T-helper 17 cell (primary cell): Measurements from ENCODE around the gene CMTM5. TPM values are rescaled to one million over a fixed set of nuclear protein-coding genes. Genes with fewer than 3 reads are reported as not detected.
"Not testable (repeated sequence)": the region's sequence is repeated elsewhere in the genome, so short reads cannot be mapped to it uniquely, and the experiment has no call there.

Source experiments
- ATAC-seq: fragments of 150-1000 bp; cut with Tn5 transposase; 2 replicates; pipeline ENCODE4 v1.10.0; 2021; ENCODE audit warnings: mild to moderate bottlenecking, moderate library complexity
- DNase-seq, 3 donors: peaks; one replicate each; pipeline versions ENCODE4 v3.0.0 to v3.0.0-alpha.2; 2020 to 2021
- H3K9me3 ChIP-seq: one replicate; pipeline ENCODE4 v1.7.0; 2013; ENCODE audit warnings: low read length, mild to moderate bottlenecking; ENCODE audit not compliant: control insufficient read depth, poor library complexity, severe bottlenecking
- H3K27ac Mint-ChIP-seq: one replicate; pipeline ENCODE4 v1.8.0; 2022; ENCODE audit warnings: mild to moderate bottlenecking, moderate library complexity, mixed read lengths
- H3K27me3 Mint-ChIP-seq: one replicate; pipeline ENCODE4 v1.8.0; 2022; ENCODE audit warnings: mixed read lengths
- H3K36me3 Mint-ChIP-seq: one replicate; pipeline ENCODE4 v1.8.0; 2022; ENCODE audit warnings: low read depth, mixed read lengths
- H3K4me1 Mint-ChIP-seq: one replicate; pipeline ENCODE4 v1.8.0; 2022; ENCODE audit warnings: mild to moderate bottlenecking, mixed read lengths
- H3K4me3 Mint-ChIP-seq: one replicate; pipeline ENCODE4 v1.8.0; 2022; ENCODE audit warnings: mild to moderate bottlenecking, moderate library complexity, mixed read lengths
- total RNA-seq, 4 donors: library from RNA in 2 of 4; stranded (reverse) in 2 of 4; gene quantifications; one replicate each; pipeline ENCODE4 v1.2.3 and lab custom pipeline; 2022 to 2026

CMTM5 gene
- total RNA-seq, 2 donors from 2014 or later, result 2.5 to 29.1 TPM

- H3K36me3 Mint-ChIP-seq, result peaks cover 2% of the 10 kb centered on the region
- ATAC-seq, result no peak
- H3K4me3 Mint-ChIP-seq, result no peak overlapping the region
- no peaks in the 10 kb centered on the region for H3K9me3 ChIP-seq
- DNase-seq, result no peak
- H3K4me1 Mint-ChIP-seq, result peaks cover 2% of the 10 kb centered on the region
- no peak overlapping the region for H3K27ac Mint-ChIP-seq
- H3K27me3 Mint-ChIP-seq, result peaks cover 22% of the 10 kb centered on the region
Measured at GRCh38 chr14:23423657-23424056, 46.8 kb downstream of the CMTM5 start.

GRCh38 chr14:23425169-23425568 is 48.3 kb downstream of the CMTM5 start:
- H3K36me3 Mint-ChIP-seq, result peaks cover 2% of the 10 kb centered on the region
- peaks cover 2% of the 10 kb centered on the region for H3K4me1 Mint-ChIP-seq
- DNase-seq (no peak), ATAC-seq (no peak)
- no peak overlapping the region for H3K27ac Mint-ChIP-seq
- H3K27me3 Mint-ChIP-seq, result peaks cover 13% of the 10 kb centered on the region
- H3K9me3 ChIP-seq, result no peaks in the 10 kb centered on the region
- H3K4me3 Mint-ChIP-seq, result no peak overlapping the region

- not testable (repeated sequence) for H3K4me3 Mint-ChIP-seq, H3K27ac Mint-ChIP-seq, H3K36me3 Mint-ChIP-seq, ATAC-seq, H3K4me1 Mint-ChIP-seq, DNase-seq, H3K9me3 ChIP-seq
- H3K27me3 Mint-ChIP-seq, result peaks cover 16% of the 10 kb centered on the region
Measured at GRCh38 chr14:23425798-23426197, 49.0 kb downstream of the CMTM5 start.

- Mint-ChIP-seq H3K27me3 (peaks cover 35% of the 10 kb centered on the region), H3K4me1 (peaks cover 11% of the 10 kb centered on the region), H3K27ac (no peak overlapping the region), H3K4me3 (no peak overlapping the region), H3K36me3 (peaks cover under 1% of the 10 kb centered on the region)
- no peaks in the 10 kb centered on the region for H3K9me3 ChIP-seq
- ATAC-seq, result no peak
- DNase-seq, result no peak
Measured at GRCh38 chr14:23428686-23429495, 52.0 kb downstream of the CMTM5 start.

Other genes starting within 250 kb of the CMTM5 start
- 1 to 10 TPM; 2.0 to 2.5 TPM for gene SLC7A8, start 193.4 kb upstream of the CMTM5 start, total RNA-seq
- gene RNF212B, start 139.1 kb upstream of the CMTM5 start, total RNA-seq, result under 1 TPM in 1 of 2 donors, not detected in 1; 0.89 TPM
- gene HOMEZ, start 90.9 kb upstream of the CMTM5 start, total RNA-seq, result 1 to 10 TPM; 4.6 to 5.7 TPM
- 10 to 100 TPM; 30.6 to 33.8 TPM for gene PPP1R3E, start 74.2 kb upstream of the CMTM5 start, total RNA-seq
- 1 to 10 TPM; 3.5 to 5.0 TPM for gene BCL2L2, start 70.2 kb upstream of the CMTM5 start, total RNA-seq
- 100 to 1,000 TPM; 168 to 182 TPM for gene PABPN1, start 55.6 kb upstream of the CMTM5 start, total RNA-seq
- 10 to 100 TPM in 1 of 2 donors, 1 to 10 TPM in 1; 3.7 to 10.5 TPM for gene SLC22A17, start 24.2 kb upstream of the CMTM5 start, total RNA-seq
- gene EFS, start 11.9 kb upstream of the CMTM5 start, total RNA-seq, result not detected
- not detected for gene IL25, start 4.2 kb upstream of the CMTM5 start, total RNA-seq
- gene MYH6, start 31.2 kb downstream of the CMTM5 start, total RNA-seq, result not detected
- gene MYH7, start 58.6 kb downstream of the CMTM5 start, total RNA-seq, result not detected
- gene NGDN, start 92.7 kb downstream of the CMTM5 start, total RNA-seq, result 100 to 1,000 TPM in 1 of 2 donors, 10 to 100 TPM in 1; 97.6 to 120 TPM
- under 1 TPM; 0.16 to 0.27 TPM for gene ZFHX2, start 174.7 kb downstream of the CMTM5 start, total RNA-seq
- gene THTPA, start 179.2 kb downstream of the CMTM5 start, total RNA-seq, result 10 to 100 TPM in 1 of 2 donors, 1 to 10 TPM in 1; 10.0 to 13.6 TPM
- 100 to 1,000 TPM; 268 to 313 TPM for gene AP1G2, start 190.7 kb downstream of the CMTM5 start, total RNA-seq
- not detected for gene JPH4, start 201.7 kb downstream of the CMTM5 start, total RNA-seq